IPS-NIHi7 (cell line): Measurements from ENCODE around the gene ANXA10.
"Not testable (repeated sequence)": the region's sequence is repeated elsewhere in the genome, so short reads cannot be mapped to it uniquely, and the experiment has no call there.

Experiments used
- DNase-seq: peaks from one replicate; pipeline ENCODE4 v3.0.0; 2012; ENCODE audit warnings: mixed read lengths; ENCODE audit errors: extremely low spot score

The ANXA10 gene

GRCh38 chr4:168118116-168118655, 25.8 kb downstream of the ANXA10 start:
- no peak for DNase-seq

- no peak for DNase-seq
Observed at GRCh38 chr4:168119100-168119499, 26.8 kb downstream of the ANXA10 start.

GRCh38 chr4:168119890-168120289, 27.6 kb downstream of the ANXA10 start:
- DNase-seq: no peak

- no peak for DNase-seq
Observed at GRCh38 chr4:168120811-168121210, 28.5 kb downstream of the ANXA10 start.

GRCh38 chr4:168124008-168124641, 31.8 kb downstream of the ANXA10 start:
- no peak for DNase-seq

GRCh38 chr4:168126952-168127351, 34.6 kb downstream of the ANXA10 start:
- DNase-seq: no peak

GRCh38 chr4:168128601-168129000, 36.3 kb downstream of the ANXA10 start:
- DNase-seq: no peak

- DNase-seq: no peak
Observed at GRCh38 chr4:168129046-168129772, 36.9 kb downstream of the ANXA10 start.

- no peak for DNase-seq
Observed at GRCh38 chr4:168129802-168130201, 37.5 kb downstream of the ANXA10 start.

- DNase-seq: no peak
Observed at GRCh38 chr4:168131196-168131595, 38.9 kb downstream of the ANXA10 start.

GRCh38 chr4:168134651-168135050, 42.3 kb downstream of the ANXA10 start:
- no peak for DNase-seq

- DNase-seq: not testable (repeated sequence)
Observed at GRCh38 chr4:168135860-168136259, 43.5 kb downstream of the ANXA10 start.

- DNase-seq: not testable (repeated sequence)
Observed at GRCh38 chr4:168137695-168138094, 45.4 kb downstream of the ANXA10 start.

GRCh38 chr4:168138143-168138542, 45.8 kb downstream of the ANXA10 start:
- DNase-seq: no peak

GRCh38 chr4:168139336-168139735, 47.0 kb downstream of the ANXA10 start:
- no peak for DNase-seq

- DNase-seq: no peak
Observed at GRCh38 chr4:168141733-168142132, 49.4 kb downstream of the ANXA10 start.

GRCh38 chr4:168143601-168144000, 51.3 kb downstream of the ANXA10 start:
- no peak for DNase-seq

GRCh38 chr4:168150420-168151050, 58.2 kb downstream of the ANXA10 start:
- DNase-seq: no peak

GRCh38 chr4:168151327-168151726, 59.0 kb downstream of the ANXA10 start:
- DNase-seq: peak; percentile 26

GRCh38 chr4:168152837-168153500, 60.6 kb downstream of the ANXA10 start:
- DNase-seq: no peak

GRCh38 chr4:168153596-168154440, 61.5 kb downstream of the ANXA10 start:
- DNase-seq: peak; percentile 15
